ENCODE measurements around the gene MRPL46. TPM values are rescaled to one million over a fixed set of nuclear protein-coding genes. Genes with fewer than 3 reads are reported as not detected.

Gene MRPL46
- total RNA-seq, 8 experiments from 2014 or later, result 22.8 to 35.8 (median 30.1) TPM

DNA sequence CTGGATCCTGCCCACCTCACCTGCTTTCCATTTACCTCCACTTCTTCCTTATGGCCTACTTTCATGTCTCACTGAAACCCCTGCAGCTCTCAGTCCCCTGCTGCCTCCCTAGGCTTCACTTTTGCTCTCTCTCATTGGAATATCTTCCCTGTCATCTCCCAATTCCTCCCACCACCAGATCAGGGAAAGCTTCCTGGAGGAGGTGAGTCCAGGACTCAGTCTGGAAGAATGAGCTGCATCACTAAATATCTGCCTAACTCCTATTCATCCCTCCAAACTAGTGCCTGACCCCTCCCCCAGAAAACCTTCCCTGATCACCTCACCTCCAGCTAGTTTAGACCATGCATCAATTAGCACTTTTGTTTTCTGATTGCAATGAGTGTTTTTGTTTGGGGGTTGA lies 37.1 kb downstream of the MRPL46 start:
- Histone ChIP-seq H3K27ac (no peak overlapping the region), H3K4me1 (replicated peaks in 1 of 2) (peaks cover 2 to 4% of the 10 kb centered on the region in 2 donors), H3K4me3 (no peak overlapping the region)
- no peak for ATAC-seq (replicated peaks in 6 of 8)
- in situ Hi-C loops (cut with MboI; ENCODE audit: low pct_unique_long_range_greater_than_20kb in 2 of 9, low sequenced_read_pairs in 9 of 9, unreplicated experiment in 9 of 9), result loop anchor here in 2 of 9 experiments (25.0 kb wide), 2 partner anchors 93 to 168 kb away; partner anchors contain the start of gene NTRK3 (in 1 of the 2)

DNA sequence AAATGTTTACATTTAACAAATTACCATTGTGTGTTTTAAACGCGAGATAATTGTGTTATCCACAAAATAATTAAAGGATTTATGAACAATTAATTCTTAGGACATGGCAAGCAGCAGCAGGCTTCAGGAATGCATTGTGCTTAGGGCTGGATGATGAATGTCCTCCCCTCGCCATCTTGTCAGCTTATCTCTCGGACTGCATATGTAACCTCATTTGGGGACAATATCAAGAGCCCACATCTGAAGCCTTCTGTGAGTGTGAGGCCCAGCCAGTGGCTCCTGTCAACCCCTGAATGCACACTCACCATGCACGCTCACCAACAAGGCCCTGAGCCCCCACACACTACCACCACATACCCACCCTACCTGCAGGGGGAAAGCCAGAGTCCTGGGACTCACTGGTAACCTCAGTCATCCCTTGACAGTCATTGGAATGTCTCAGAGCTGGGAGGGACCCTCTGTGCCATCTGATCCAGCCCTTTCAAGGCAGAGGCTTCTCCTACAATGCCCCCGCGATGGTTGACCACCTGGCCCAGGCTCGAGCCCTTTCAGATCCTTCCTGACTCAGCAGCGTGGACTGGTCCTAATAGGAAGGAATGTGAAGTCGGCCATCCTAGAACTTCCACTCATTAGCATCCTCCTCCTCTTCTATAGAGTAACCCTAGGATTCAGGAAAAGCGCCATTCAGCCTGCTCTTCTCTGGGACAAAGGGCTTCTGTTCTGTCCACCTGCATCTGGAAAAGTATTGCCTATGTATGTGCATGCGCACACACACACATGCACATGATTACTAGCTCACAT lies 38.2 kb downstream of the MRPL46 start:
- in situ Hi-C loops (cut with MboI; ENCODE audit: low pct_unique_long_range_greater_than_20kb in 2 of 9, low sequenced_read_pairs in 9 of 9, unreplicated experiment in 9 of 9), result loop anchor here in 2 of 9 experiments (25.0 kb wide), 2 partner anchors 92 to 167 kb away; partner anchors contain the start of gene NTRK3 (in 1 of the 2)

DNA sequence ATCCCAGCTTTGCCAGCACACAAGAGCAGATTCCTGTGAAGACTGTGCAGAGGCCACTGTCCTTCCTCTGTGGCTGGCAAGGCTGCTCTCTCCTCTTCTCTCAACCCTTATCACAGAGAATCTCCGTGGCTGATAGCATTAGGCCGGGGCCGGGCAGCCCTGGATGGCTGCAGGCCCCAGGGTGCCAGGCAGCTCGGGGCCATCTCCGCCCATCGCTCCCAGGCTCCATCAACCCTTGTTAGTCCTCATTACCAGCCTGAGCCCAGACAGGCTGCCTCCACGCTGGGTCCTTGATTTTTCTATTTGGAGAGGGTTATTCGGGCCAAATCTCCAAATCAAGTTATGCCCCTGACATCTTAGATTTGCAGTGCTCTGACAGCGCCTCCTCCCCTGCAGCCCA lies 39.1 kb downstream of the MRPL46 start:
- H3K4me3 ChIP-seq, result no peak overlapping the region
- H3K27ac ChIP-seq, result no peak overlapping the region
- in situ Hi-C loops (cut with MboI; ENCODE audit: low pct_unique_long_range_greater_than_20kb in 2 of 9, low sequenced_read_pairs in 9 of 9, unreplicated experiment in 9 of 9), result loop anchor here in 2 of 9 experiments (25.0 kb wide), 2 partner anchors 91 to 166 kb away; partner anchors contain the start of gene NTRK3 (in 1 of the 2)
- WGBS, 10 experiments, result 17 to 85% (median 45%) methylated on average over 1 to 8 of the region's 9 CpGs; no CpG with 5 or more reads in 4 of the 10 experiments
- peaks cover 2 to 4% of the 10 kb centered on the region in 2 donors for H3K4me1 ChIP-seq (replicated peaks in 1 of 2)
- ATAC-seq (replicated peaks in 6 of 8), result no peak

More for the DNA sequence above, 38.2 kb downstream of the MRPL46 start:
- 52 to 100% (median 77%) methylated on average over 2 to 7 of the region's 12 CpGs; no CpG with 5 or more reads in 2 of the 10 experiments for WGBS, 10 experiments
- no peak overlapping the region for H3K27ac ChIP-seq
- H3K4me1 ChIP-seq (replicated peaks in 1 of 2), result peaks cover 2 to 4% of the 10 kb centered on the region in 2 donors
- H3K4me3 ChIP-seq, result no peak overlapping the region
- ATAC-seq (replicated peaks in 6 of 8), result peak in 1 of 8 experiments; percentile 60

DNA sequence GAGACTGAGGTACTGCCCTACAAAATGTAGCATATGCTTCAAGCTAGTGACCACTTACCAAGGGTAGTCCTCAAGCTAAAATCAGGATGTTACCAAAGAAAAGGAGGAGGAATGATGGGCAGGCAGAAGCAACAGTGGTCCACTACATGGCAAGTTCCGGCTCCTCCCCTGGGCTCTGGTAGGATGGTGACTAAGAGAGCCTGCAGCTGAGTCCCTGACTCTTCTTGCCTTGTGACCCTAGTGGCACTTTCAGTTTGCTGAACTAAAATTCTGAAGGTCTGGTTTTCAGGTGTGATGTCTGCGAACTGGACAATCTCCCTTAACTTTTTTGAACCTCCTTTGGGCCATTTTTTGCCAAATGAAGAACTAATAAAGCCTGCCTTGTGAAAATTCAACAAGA lies 40.9 kb downstream of the MRPL46 start:
- no peak for ATAC-seq (replicated peaks in 6 of 8)
- Histone ChIP-seq H3K4me3 (no peak overlapping the region), H3K4me1 (replicated peaks in 1 of 2) (peaks cover 2 to 4% of the 10 kb centered on the region in 2 donors), H3K27ac (no peak overlapping the region)
- in situ Hi-C loops (cut with MboI; ENCODE audit: low pct_unique_long_range_greater_than_20kb in 2 of 9, low sequenced_read_pairs in 9 of 9, unreplicated experiment in 9 of 9), result loop anchor here in 2 of 9 experiments (25.0 kb wide), 2 partner anchors 89 to 164 kb away; partner anchors contain the start of gene NTRK3 (in 1 of the 2)
- 17 to 89% (median 40%) methylated on average over 1 to 2 of the region's 2 CpGs; no CpG with 5 or more reads in 3 of the 10 experiments for WGBS, 10 experiments

DNA sequence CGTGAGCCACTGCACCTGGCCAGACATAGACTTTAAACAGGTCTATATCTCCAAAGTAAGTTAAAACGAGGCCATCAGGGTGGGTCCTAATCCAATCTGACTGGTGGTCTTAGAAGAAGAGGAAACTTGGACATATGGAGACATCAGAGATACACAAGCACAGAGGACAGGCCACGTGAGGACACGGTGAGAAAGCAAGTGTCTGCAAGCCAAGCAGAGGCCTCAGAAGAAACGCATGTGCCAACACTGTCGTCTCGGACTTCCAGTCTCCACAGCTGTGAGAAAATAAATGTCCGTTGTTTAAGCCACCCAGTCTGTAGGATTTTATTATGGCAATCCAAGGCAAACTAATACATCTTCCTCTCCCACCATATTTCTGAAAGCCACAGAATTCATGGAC lies 43.9 kb downstream of the MRPL46 start:
- Histone ChIP-seq H3K27ac (no peak overlapping the region), H3K4me1 (replicated peaks in 1 of 2) (no peaks in the 10 kb centered on the region), H3K4me3 (no peak overlapping the region)
- no peak for ATAC-seq (replicated peaks in 6 of 8)
- in situ Hi-C loops (cut with MboI; ENCODE audit: low pct_unique_long_range_greater_than_20kb in 2 of 9, low sequenced_read_pairs in 9 of 9, unreplicated experiment in 9 of 9), result no loop called here
- WGBS, 10 experiments, result 32 to 96% (median 74%) methylated on average over 2 to 6 of the region's 8 CpGs; no CpG with 5 or more reads in 1 of the 10 experiments

DNA sequence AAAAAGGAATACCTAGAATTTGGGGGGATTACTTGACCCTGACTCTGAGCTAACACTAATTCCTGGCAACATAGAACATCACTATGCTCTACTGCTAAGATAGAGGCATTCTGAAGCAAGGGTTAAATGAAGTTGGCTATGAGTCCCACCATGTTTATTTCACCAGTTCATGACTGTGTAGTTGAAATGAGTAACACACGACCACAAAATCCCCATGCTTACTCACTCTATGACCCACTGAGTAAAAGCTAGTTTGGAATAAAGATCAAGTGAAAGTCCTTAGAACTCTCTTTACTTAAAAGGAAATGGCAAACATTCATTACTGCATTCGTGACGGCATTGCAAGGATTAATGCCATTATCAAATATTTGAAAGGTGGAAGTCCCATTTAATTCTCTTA lies 47.4 kb downstream of the MRPL46 start:
- in situ Hi-C loops (cut with MboI; ENCODE audit: low pct_unique_long_range_greater_than_20kb in 2 of 9, low sequenced_read_pairs in 9 of 9, unreplicated experiment in 9 of 9), result no loop called here
- WGBS, 10 experiments, result 5 to 80% (median 64%) methylated on average over 2 to 3 of the region's 3 CpGs; no CpG with 5 or more reads in 1 of the 10 experiments

More for the DNA sequence above, 47.4 kb downstream of the MRPL46 start:
- no peak overlapping the region for H3K4me3 ChIP-seq
- no peaks in the 10 kb centered on the region for H3K4me1 ChIP-seq (replicated peaks in 1 of 2)
- no peak for ATAC-seq (replicated peaks in 6 of 8)
- no peak overlapping the region for H3K27ac ChIP-seq

Other genes starting within 250 kb of the MRPL46 start
- gene NTRK3, start 210.6 kb downstream of the MRPL46 start, total RNA-seq, result 10 to 100 TPM in 4 of 8 experiments, 1 to 10 TPM in 4; 1.2 to 41.6 (median 10.7) TPM
- gene MRPS11, start 320 bp upstream of the MRPL46 start, total RNA-seq, result 10 to 100 TPM; 27.2 to 69.7 (median 44.3) TPM
- 10 to 100 TPM in 4 of 8 experiments, 1 to 10 TPM in 4; 5.5 to 16.4 (median 10.6) TPM for gene DET1, start 79.3 kb upstream of the MRPL46 start, total RNA-seq
- 10 to 100 TPM; 15.0 to 65.1 (median 43.1) TPM for gene AEN, start 154.0 kb upstream of the MRPL46 start, total RNA-seq
- 10 to 100 TPM in 2 of 8 experiments, 1 to 10 TPM in 3, under 1 TPM in 3; 0.69 to 12.9 (median 2.5) TPM for gene ISG20, start 171.6 kb upstream of the MRPL46 start, total RNA-seq

All from motor neuron (in vitro differentiated cells).